HG03025 (cell line): ENCODE data around the gene ACSS2.
"Not testable (repeated sequence)": the region's sequence is repeated elsewhere in the genome, so short reads cannot be mapped to it uniquely, and the experiment has no call there.

Experiments
- ATAC-seq: cut with Tn5 transposase; IDR thresholded peaks from one replicate; pipeline ENCODE4 v1.9.1; 2021; ENCODE audit warnings: mild to moderate bottlenecking, moderate library complexity; ENCODE audit not compliant: unreplicated experiment, low FRiP score

The ACSS2 gene

GRCh38 chr20:34872622-34873224, 3.7 kb upstream of the ACSS2 start, which contains the start of gene GGT7:
Gene GGT7 (minus strand): TSS chr20:34872856. CDS start chr20:34872815, 41 bp downstream.
- ATAC-seq, result peak; percentile 34

GRCh38 chr20:34873583-34874093, 2.8 kb upstream of the ACSS2 start:
- ATAC-seq, result no peak

GRCh38 chr20:34874094-34874654, 2.2 kb upstream of the ACSS2 start:
- ATAC-seq, result no peak

- ATAC-seq, result peak; percentile 60
Observed at GRCh38 chr20:34875642-34876405, 588 bp upstream of the ACSS2 start.

GRCh38 chr20:34880215-34880850, 3.9 kb downstream of the ACSS2 start:
- no peak for ATAC-seq

GRCh38 chr20:34880971-34881370, 4.6 kb downstream of the ACSS2 start:
- not testable (repeated sequence) for ATAC-seq

- ATAC-seq, result no peak
Observed at GRCh38 chr20:34881689-34882088, 5.3 kb downstream of the ACSS2 start.

GRCh38 chr20:34883087-34883688, 6.8 kb downstream of the ACSS2 start:
- no peak for ATAC-seq

- ATAC-seq, result no peak
Observed at GRCh38 chr20:34883809-34884208, 7.4 kb downstream of the ACSS2 start.

- ATAC-seq, result no peak
Observed at GRCh38 chr20:34884260-34884659, 7.8 kb downstream of the ACSS2 start.

- no peak for ATAC-seq
Observed at GRCh38 chr20:34886122-34886521, 9.7 kb downstream of the ACSS2 start.

GRCh38 chr20:34887023-34887422, 10.6 kb downstream of the ACSS2 start:
- no peak for ATAC-seq

- no peak for ATAC-seq
Observed at GRCh38 chr20:34888468-34888867, 12.1 kb downstream of the ACSS2 start.

- ATAC-seq, result no peak
Observed at GRCh38 chr20:34891166-34892062, 15.0 kb downstream of the ACSS2 start.

- no peak for ATAC-seq
Observed at GRCh38 chr20:34892671-34893070, 16.3 kb downstream of the ACSS2 start.

GRCh38 chr20:34894723-34895122, 18.3 kb downstream of the ACSS2 start:
- ATAC-seq, result no peak

- ATAC-seq, result no peak
Observed at GRCh38 chr20:34895465-34895864, 19.1 kb downstream of the ACSS2 start.

- ATAC-seq, result no peak
Observed at GRCh38 chr20:34896086-34896621, 19.7 kb downstream of the ACSS2 start.

GRCh38 chr20:34898129-34898528, 21.7 kb downstream of the ACSS2 start:
- not testable (repeated sequence) for ATAC-seq
